HG03025 (cell line): Measurements from ENCODE around the gene CCDC74B.
"Not testable (repeated sequence)": the region's sequence is repeated elsewhere in the genome, so short reads cannot be mapped to it uniquely, and the experiment has no call there.

Source experiments
- ATAC-seq: cut with Tn5 transposase; IDR thresholded peaks from one replicate; pipeline ENCODE4 v1.9.1; 2021; ENCODE audit warnings: mild to moderate bottlenecking, moderate library complexity; ENCODE audit not compliant: unreplicated experiment, low FRiP score

Gene CCDC74B

GRCh38 chr2:130151145-130151512 is 6.2 kb upstream of the CCDC74B start:
- ATAC-seq = not testable (repeated sequence)

- ATAC-seq = no peak
Observed at GRCh38 chr2:130150181-130151144, 5.6 kb upstream of the CCDC74B start.

GRCh38 chr2:130148515-130148914 is 3.6 kb upstream of the CCDC74B start:
- ATAC-seq = not testable (repeated sequence)

- not testable (repeated sequence) for ATAC-seq
Observed at GRCh38 chr2:130143266-130144039, 1.5 kb downstream of the CCDC74B start.

- ATAC-seq = not testable (repeated sequence)
Observed at GRCh38 chr2:130142396-130143265, 2.3 kb downstream of the CCDC74B start.

GRCh38 chr2:130141645-130142370 is 3.1 kb downstream of the CCDC74B start:
- not testable (repeated sequence) for ATAC-seq

GRCh38 chr2:130141002-130141401 is 3.9 kb downstream of the CCDC74B start:
- ATAC-seq = not testable (repeated sequence)

- not testable (repeated sequence) for ATAC-seq
Observed at GRCh38 chr2:130140516-130140915, 4.4 kb downstream of the CCDC74B start.

GRCh38 chr2:130139331-130140280 is 5.3 kb downstream of the CCDC74B start:
- ATAC-seq = not testable (repeated sequence)

GRCh38 chr2:130138841-130139251 is 6.1 kb downstream of the CCDC74B start:
- ATAC-seq = not testable (repeated sequence)

- not testable (repeated sequence) for ATAC-seq
Observed at GRCh38 chr2:130138326-130138725, 6.6 kb downstream of the CCDC74B start.

GRCh38 chr2:130137118-130137517 is 7.8 kb downstream of the CCDC74B start:
- not testable (repeated sequence) for ATAC-seq

GRCh38 chr2:130136546-130136945 is 8.4 kb downstream of the CCDC74B start:
- ATAC-seq = not testable (repeated sequence)

- ATAC-seq = no peak
Observed at GRCh38 chr2:130135692-130136541, 9.0 kb downstream of the CCDC74B start.

- not testable (repeated sequence) for ATAC-seq
Observed at GRCh38 chr2:130129120-130129829, 15.6 kb downstream of the CCDC74B start, which contains the start of gene POTEF. POTEF (minus strand) TSS chr2:130129222; CDS start chr2:130120515, 8,707 bp downstream.

- not testable (repeated sequence) for ATAC-seq
Observed at GRCh38 chr2:130128464-130128863, 16.4 kb downstream of the CCDC74B start.

GRCh38 chr2:130127726-130128125 is 17.2 kb downstream of the CCDC74B start:
- not testable (repeated sequence) for ATAC-seq
